PC-3 (cell line): Measurements from ENCODE around the gene PHC2.

Experiments
- EZH2 ChIP-seq: fragments of 300-600 bp; sonication (generic); IDR thresholded peaks from one replicate; pipeline ENCODE4 v1.6.1; 2017; ENCODE audit warnings: antibody characterized with exemption, mild to moderate bottlenecking, low read length; ENCODE audit not compliant: unreplicated experiment
- EZH2phosphoT487 ChIP-seq: fragments of 300-600 bp; sonication (generic); IDR thresholded peaks from 2 replicates; pipeline ENCODE4 v1.6.1; 2018; ENCODE audit warnings: mild to moderate bottlenecking, antibody characterized with exemption, low read length, borderline replicate concordance
- TF ChIP-seq, protein P1 (sequence below): fragments of 300-600 bp; sonication (generic); conservative IDR thresholded peaks from 2 replicates; pipeline ENCODE4 v1.5.1; 2017; ENCODE audit warnings: antibody characterized with exemption, low read depth, mild to moderate bottlenecking, low read length

- TF ChIP-seq, protein P1, sequence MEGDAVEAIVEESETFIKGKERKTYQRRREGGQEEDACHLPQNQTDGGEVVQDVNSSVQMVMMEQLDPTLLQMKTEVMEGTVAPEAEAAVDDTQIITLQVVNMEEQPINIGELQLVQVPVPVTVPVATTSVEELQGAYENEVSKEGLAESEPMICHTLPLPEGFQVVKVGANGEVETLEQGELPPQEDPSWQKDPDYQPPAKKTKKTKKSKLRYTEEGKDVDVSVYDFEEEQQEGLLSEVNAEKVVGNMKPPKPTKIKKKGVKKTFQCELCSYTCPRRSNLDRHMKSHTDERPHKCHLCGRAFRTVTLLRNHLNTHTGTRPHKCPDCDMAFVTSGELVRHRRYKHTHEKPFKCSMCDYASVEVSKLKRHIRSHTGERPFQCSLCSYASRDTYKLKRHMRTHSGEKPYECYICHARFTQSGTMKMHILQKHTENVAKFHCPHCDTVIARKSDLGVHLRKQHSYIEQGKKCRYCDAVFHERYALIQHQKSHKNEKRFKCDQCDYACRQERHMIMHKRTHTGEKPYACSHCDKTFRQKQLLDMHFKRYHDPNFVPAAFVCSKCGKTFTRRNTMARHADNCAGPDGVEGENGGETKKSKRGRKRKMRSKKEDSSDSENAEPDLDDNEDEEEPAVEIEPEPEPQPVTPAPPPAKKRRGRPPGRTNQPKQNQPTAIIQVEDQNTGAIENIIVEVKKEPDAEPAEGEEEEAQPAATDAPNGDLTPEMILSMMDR = no peak
- TF ChIP-seq EZH2 (no peak), EZH2phosphoT487 (no peak)
Observed at GRCh38 chr1:33276573-33277298, 154.2 kb downstream of the PHC2 start.
